ENCODE measurements around the gene CD6.

GRCh38 chr11:61011950-61012736 lies 40.7 kb downstream of the CD6 start:
- no peak for TF ChIP-seq REST (IDR thresholded peaks at IDR 0.05; ENCODE audit: insufficient replicate concordance, low read depth)
- TF ChIP-seq CTCF (IDR thresholded peaks at IDR 0.05; ENCODE audit: insufficient read depth, low read length) = no peak
- no peak for TF ChIP-seq POLR2AphosphoS5 (IDR thresholded peaks at IDR 0.05; ENCODE audit: low read depth)

Data from HL-60 (cell line).